ENCODE data around the gene FAM171A1. TPM values are rescaled to one million over a fixed set of nuclear protein-coding genes. Genes with fewer than 3 reads are reported as not detected.
A peak's percentile ranks its signal among the peaks of the same experiment; 100 is the strongest.

FAM171A1 gene
- total RNA-seq, 1 donor = 25.0 TPM

GRCh38 chr10:15197911-15198310 lies 173.2 kb downstream of the FAM171A1 start:
- no peaks in the 10 kb centered on the region for H3K9me3 ChIP-seq (ENCODE audit: low read depth, low read length)
- H3K4me3 ChIP-seq (ENCODE audit: insufficient read depth, low read length) = no peak overlapping the region
- TF ChIP-seq CTCF (IDR thresholded peaks at IDR 0.05; ENCODE audit: extremely low read depth, low read depth, low read length) = no peak
- DNase-seq (ENCODE audit: insufficient read length, low spot score, missing footprints) = no peak
- no peaks in the 10 kb centered on the region for H3K79me2 ChIP-seq (ENCODE audit: insufficient read depth, low read length)
- peak overlapping the region; percentile 13 for H3K4me2 ChIP-seq (ENCODE audit: insufficient read depth, low read length)
- no peaks in the 10 kb centered on the region for H3K36me3 ChIP-seq (ENCODE audit: insufficient read depth, low read length)
- no peaks in the 10 kb centered on the region for H3K27me3 ChIP-seq (ENCODE audit: insufficient read depth, low read length)
- H3K4me1 ChIP-seq (ENCODE audit: insufficient read depth, low read length) = peaks cover 61% of the 10 kb centered on the region
- H4K20me1 ChIP-seq (ENCODE audit: insufficient read depth, low read length) = no peaks in the 10 kb centered on the region
- no peak overlapping the region for H2AFZ ChIP-seq (ENCODE audit: low read length)
- peak overlapping the region; percentile 40 for H3K27ac ChIP-seq (ENCODE audit: low read depth, low read length)

DNA sequence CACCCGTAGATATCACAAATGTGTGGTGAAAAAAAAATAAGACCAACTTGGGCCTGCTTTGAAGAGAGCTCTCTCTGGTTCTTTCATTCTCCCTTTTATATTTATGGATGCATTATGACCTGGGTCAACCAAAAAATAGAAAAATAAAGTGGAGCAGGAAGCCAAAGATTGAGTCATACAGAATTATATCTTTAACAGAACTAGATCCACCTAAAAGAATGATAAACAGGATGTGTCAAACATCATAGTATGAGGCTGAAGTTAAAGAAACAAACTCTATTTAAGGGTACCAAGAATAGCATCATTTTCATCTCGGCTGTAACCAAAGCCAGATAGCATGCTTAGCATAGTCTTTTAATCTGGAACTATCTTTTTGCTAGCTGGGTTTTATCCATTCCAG lies 173.8 kb downstream of the FAM171A1 start:
- TF ChIP-seq CTCF (IDR thresholded peaks at IDR 0.05; ENCODE audit: extremely low read depth, low read depth, low read length) = no peak
- Histone ChIP-seq H3K36me3 (ENCODE audit: insufficient read depth, low read length) (no peaks in the 10 kb centered on the region), H3K79me2 (ENCODE audit: insufficient read depth, low read length) (no peaks in the 10 kb centered on the region), H4K20me1 (ENCODE audit: insufficient read depth, low read length) (no peaks in the 10 kb centered on the region), H3K4me3 (ENCODE audit: insufficient read depth, low read length) (no peak overlapping the region), H2AFZ (ENCODE audit: low read length) (no peak overlapping the region), H3K27me3 (ENCODE audit: insufficient read depth, low read length) (no peaks in the 10 kb centered on the region), H3K4me2 (ENCODE audit: insufficient read depth, low read length) (peak overlapping the region; percentile 13), H3K9me3 (ENCODE audit: low read depth, low read length) (no peaks in the 10 kb centered on the region), H3K27ac (ENCODE audit: low read depth, low read length) (peak overlapping the region; percentile 40), H3K4me1 (ENCODE audit: insufficient read depth, low read length) (peaks cover 54% of the 10 kb centered on the region)
- DNase-seq (ENCODE audit: insufficient read length, low spot score, missing footprints) = no peak

GRCh38 chr10:15196021-15196834 lies 174.9 kb downstream of the FAM171A1 start:
- Histone ChIP-seq H3K27ac (ENCODE audit: low read depth, low read length) (peak overlapping the region; percentile 53), H3K4me2 (ENCODE audit: insufficient read depth, low read length) (peak overlapping the region; percentile 48), H4K20me1 (ENCODE audit: insufficient read depth, low read length) (no peaks in the 10 kb centered on the region), H3K79me2 (ENCODE audit: insufficient read depth, low read length) (no peaks in the 10 kb centered on the region), H2AFZ (ENCODE audit: low read length) (peak overlapping the region; percentile 29), H3K4me3 (ENCODE audit: insufficient read depth, low read length) (no peak overlapping the region), H3K4me1 (ENCODE audit: insufficient read depth, low read length) (peaks cover 44% of the 10 kb centered on the region), H3K36me3 (ENCODE audit: insufficient read depth, low read length) (no peaks in the 10 kb centered on the region), H3K27me3 (ENCODE audit: insufficient read depth, low read length) (no peaks in the 10 kb centered on the region), H3K9me3 (ENCODE audit: low read depth, low read length) (no peaks in the 10 kb centered on the region)
- TF ChIP-seq CTCF (IDR thresholded peaks at IDR 0.05; ENCODE audit: extremely low read depth, low read depth, low read length) = no peak
- no peak for DNase-seq (ENCODE audit: insufficient read length, low spot score, missing footprints)

GRCh38 chr10:15189133-15189885 lies 181.8 kb downstream of the FAM171A1 start:
- no peak overlapping the region for H3K4me3 ChIP-seq (ENCODE audit: insufficient read depth, low read length)
- H3K9me3 ChIP-seq (ENCODE audit: low read depth, low read length) = no peaks in the 10 kb centered on the region
- peaks cover 10% of the 10 kb centered on the region for H3K4me1 ChIP-seq (ENCODE audit: insufficient read depth, low read length)
- no peaks in the 10 kb centered on the region for H3K79me2 ChIP-seq (ENCODE audit: insufficient read depth, low read length)
- DNase-seq (ENCODE audit: insufficient read length, low spot score, missing footprints) = no peak
- H3K27me3 ChIP-seq (ENCODE audit: insufficient read depth, low read length) = no peaks in the 10 kb centered on the region
- TF ChIP-seq CTCF (IDR thresholded peaks at IDR 0.05; ENCODE audit: extremely low read depth, low read depth, low read length) = no peak
- no peak overlapping the region for H2AFZ ChIP-seq (ENCODE audit: low read length)
- no peaks in the 10 kb centered on the region for H4K20me1 ChIP-seq (ENCODE audit: insufficient read depth, low read length)
- H3K36me3 ChIP-seq (ENCODE audit: insufficient read depth, low read length) = no peaks in the 10 kb centered on the region
- no peak overlapping the region for H3K4me2 ChIP-seq (ENCODE audit: insufficient read depth, low read length)
- no peak overlapping the region for H3K27ac ChIP-seq (ENCODE audit: low read depth, low read length)

All from osteoblast (primary cell).